ENCODE results near the gene KIFAP3.
A peak's percentile ranks its signal among the peaks of the same experiment; 100 is the strongest.

The KIFAP3 gene

GRCh38 chr1:169970114-169970513, 104.4 kb downstream of the KIFAP3 start:
- DNase-seq: no peak

GRCh38 chr1:169968174-169968573, 106.3 kb downstream of the KIFAP3 start:
- no peak for DNase-seq

GRCh38 chr1:169964206-169964605, 110.3 kb downstream of the KIFAP3 start:
- no peak for DNase-seq

- DNase-seq: no peak
Measured at GRCh38 chr1:169959686-169960085, 114.8 kb downstream of the KIFAP3 start.

- no peak for DNase-seq
Measured at GRCh38 chr1:169958987-169959386, 115.5 kb downstream of the KIFAP3 start.

GRCh38 chr1:169957884-169958283, 116.6 kb downstream of the KIFAP3 start:
- no peak for DNase-seq

GRCh38 chr1:169951108-169951507, 123.4 kb downstream of the KIFAP3 start:
- no peak for DNase-seq

- DNase-seq: no peak
Measured at GRCh38 chr1:169949139-169949538, 125.4 kb downstream of the KIFAP3 start.

GRCh38 chr1:169946206-169946605, 128.3 kb downstream of the KIFAP3 start:
- DNase-seq: no peak

- DNase-seq: no peak
Measured at GRCh38 chr1:169945181-169945580, 129.3 kb downstream of the KIFAP3 start.

- DNase-seq: no peak
Measured at GRCh38 chr1:169944621-169945020, 129.9 kb downstream of the KIFAP3 start.

GRCh38 chr1:169943963-169944526, 130.4 kb downstream of the KIFAP3 start:
- DNase-seq: no peak

GRCh38 chr1:169941982-169942830, 132.3 kb downstream of the KIFAP3 start:
- DNase-seq: no peak

GRCh38 chr1:169933984-169934725, 140.3 kb downstream of the KIFAP3 start:
- DNase-seq: no peak

GRCh38 chr1:169931795-169932231, 142.7 kb downstream of the KIFAP3 start:
- DNase-seq: no peak

GRCh38 chr1:169929210-169929526, 145.3 kb downstream of the KIFAP3 start:
- no peak for DNase-seq

- DNase-seq: peak; percentile 69
Measured at GRCh38 chr1:169928438-169929209, 145.9 kb downstream of the KIFAP3 start.

- peak; percentile 24 for DNase-seq
Measured at GRCh38 chr1:169925505-169926482, 148.7 kb downstream of the KIFAP3 start.

GRCh38 chr1:169924829-169925228, 149.7 kb downstream of the KIFAP3 start:
- DNase-seq: no peak

- DNase-seq: no peak
Measured at GRCh38 chr1:169924063-169924462, 150.4 kb downstream of the KIFAP3 start.

- DNase-seq: no peak
Measured at GRCh38 chr1:169921080-169921479, 153.4 kb downstream of the KIFAP3 start.

- no peak for DNase-seq
Measured at GRCh38 chr1:169918927-169919326, 155.6 kb downstream of the KIFAP3 start.

Measured in CD4-positive, alpha-beta T cell treated with Interleukin-17A for 1 hour (primary cell).